Stimulated activated CD4-positive, alpha-beta T cell treated with anti-CD3 and anti-CD28 coated beads, Interleukin-1b, Interleukin-23, amount 100 ng/mL, for 24 hours (primary cell): Measurements from ENCODE around the gene KLK12.

Source experiments
- DNase-seq, 4 experiments: peaks; one replicate each; pipeline ENCODE4 v3.0.0-alpha.2; 2020; ENCODE audit warnings: low read depth in 4 of 4, low spot score in 1 of 4

Gene KLK12, protein sequence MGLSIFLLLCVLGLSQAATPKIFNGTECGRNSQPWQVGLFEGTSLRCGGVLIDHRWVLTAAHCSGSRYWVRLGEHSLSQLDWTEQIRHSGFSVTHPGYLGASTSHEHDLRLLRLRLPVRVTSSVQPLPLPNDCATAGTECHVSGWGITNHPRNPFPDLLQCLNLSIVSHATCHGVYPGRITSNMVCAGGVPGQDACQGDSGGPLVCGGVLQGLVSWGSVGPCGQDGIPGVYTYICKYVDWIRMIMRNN

DNA sequence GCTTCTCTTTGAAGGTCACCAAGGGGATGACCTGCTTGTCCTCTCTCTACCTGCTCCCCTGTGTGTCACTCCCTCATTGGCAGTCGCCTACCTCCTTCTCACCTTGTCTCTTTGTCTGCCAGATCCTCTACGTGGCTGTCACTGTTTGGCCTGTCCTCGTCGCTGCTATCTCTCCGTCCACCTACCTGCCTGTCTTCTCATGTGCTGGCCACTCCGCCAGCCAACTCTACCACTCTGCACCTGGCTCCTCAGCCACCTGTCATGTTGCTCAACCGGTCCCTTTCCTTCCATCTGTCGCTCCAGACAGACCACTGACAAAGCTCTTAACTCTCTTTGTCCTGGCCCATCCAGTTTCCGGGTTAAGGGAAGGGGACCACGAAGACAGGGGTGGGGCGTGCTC, at the start of gene KLK12:
KLK12 (minus strand) TSS at position 299 of the 400 bp plus-strand sequence. CDS start 381 bp downstream, outside the sequence.
- no peak for DNase-seq

DNA sequence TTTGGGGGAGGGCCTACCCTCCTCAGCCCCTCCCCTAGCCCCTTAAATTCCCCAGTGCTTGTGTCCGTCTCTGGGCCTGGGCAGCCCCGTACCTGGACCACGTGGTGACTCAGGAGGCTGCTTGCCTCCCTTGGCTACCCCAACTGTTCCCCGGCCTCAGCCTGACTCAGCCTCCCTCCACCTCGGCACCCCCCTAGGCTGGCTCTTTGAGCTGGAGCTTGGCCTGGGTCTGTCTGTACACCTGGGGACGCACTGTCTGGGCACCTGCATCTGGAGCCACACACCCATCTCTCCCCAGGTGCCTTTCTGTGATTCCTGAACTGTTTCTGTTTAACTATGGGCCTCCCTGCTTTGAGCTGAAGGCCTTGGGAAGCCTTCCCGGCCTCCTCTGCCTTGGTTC, 49.7 kb upstream of the KLK12 start:
- DNase-seq = no peak

DNA sequence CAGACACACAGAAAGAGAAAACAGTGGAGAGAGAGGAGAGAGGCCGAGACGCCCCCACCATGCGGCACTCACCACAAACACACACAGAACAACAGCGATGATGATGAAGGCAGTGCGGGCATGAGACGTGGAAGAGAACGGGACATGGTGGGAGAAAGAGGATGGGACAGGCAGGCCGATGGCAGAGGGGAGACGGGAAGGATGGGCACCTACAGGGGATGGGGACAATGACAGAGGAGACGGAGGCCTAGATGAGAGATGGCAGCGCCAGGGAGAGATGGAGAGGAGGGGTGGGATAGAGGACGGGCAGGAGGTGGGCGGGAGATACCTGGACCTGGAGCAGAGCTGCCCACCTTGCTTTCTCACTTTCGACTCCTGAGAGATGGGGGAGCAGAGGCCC, 49.0 kb upstream of the KLK12 start:
- no peak for DNase-seq

DNA sequence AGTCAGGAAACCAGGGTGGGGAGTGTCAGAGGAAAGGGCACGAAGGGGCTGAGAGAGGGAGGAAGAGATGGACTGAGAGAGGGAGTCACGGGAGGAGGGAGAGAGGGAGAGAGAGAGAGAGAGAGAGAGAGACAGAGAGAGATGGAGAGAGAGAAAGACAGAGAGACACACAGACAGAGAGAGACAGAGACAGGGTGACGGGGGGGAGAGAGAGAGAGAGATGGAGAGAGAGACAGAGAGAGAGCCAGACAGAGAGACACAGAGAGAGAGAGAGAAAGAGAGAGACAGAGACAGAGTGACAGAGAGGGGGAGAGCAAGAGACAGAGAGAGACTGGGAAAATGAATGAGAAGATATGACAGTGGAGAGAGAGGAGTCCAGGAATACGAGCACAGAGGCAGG, 48.4 kb upstream of the KLK12 start:
- DNase-seq = no peak

DNA sequence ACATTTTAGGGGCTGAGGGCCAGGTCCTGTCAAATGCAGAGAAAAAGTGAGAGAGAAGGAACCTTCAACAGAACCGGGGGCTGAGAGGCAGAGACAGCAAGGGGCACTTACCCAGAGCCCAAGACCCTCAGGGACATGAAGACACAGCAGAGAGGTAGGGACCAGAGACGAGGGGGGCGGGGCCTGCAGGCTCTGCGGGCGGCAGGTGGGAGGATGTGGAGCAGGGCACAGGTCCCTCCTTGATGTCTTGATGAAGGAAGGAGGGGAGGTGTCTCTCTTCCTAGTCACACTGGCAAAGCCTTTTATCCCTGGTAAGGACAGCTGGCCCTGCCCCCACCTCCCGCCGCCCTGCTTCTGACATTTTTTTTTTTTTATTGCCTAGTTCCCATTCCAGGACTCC, 47.8 kb upstream of the KLK12 start, which contains the start of gene KLK14:
KLK14 (minus strand) TSS at position 277 of the 400 bp plus-strand sequence; CDS start at position 4, 273 bp downstream.
- DNase-seq = no peak

DNA sequence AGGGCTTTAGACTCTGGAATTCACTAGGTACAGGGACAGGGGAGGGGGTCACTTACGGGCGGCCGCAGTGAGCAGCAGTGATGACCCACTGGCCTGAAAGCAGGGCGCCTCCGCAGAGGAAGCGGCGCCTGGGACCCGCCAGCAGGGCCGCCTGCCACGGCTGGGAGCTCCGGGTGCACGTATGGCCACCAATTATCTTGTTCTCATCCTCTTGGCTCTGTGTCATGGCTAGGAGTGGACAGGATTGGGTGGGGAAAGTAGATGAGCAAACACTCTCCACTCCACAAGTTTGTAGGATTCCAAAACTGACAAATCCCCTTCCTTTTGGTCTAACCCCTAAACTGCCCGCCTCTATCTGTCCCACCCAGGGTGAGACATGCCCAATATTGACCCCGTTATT, 46.7 kb upstream of the KLK12 start:
- DNase-seq = no peak

DNA sequence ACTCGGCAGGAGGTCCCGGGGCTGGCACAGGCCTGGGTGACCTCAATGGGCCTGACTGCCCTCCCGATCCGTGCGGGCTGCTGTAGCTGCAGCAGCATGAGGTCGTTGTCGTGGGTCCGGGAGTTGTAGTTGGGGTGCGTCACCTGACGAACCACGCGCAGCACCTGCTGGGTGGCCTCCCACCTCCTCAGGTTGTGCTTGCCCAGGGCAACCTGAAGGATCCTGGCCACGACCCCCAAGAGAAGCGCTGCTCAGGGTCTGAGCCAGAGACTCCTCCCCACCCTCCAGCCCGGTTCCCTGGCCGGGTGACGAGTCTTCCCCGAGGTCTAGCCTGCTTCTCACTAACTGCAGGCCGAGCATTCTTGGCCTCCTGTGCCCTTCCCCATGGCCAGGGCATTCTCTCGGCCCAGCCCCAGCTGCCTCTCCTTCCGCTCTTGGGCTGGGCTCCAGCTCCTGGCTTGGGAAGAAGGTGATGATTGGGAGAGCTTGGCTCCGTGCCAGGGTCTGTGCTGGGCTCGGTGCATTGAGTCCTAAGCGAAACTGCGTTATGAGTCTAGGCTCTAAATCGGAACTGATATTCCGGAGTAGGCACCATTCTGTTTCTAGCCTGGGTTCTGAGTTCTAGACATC, 44.8 kb upstream of the KLK12 start:
- no peak for DNase-seq

DNA sequence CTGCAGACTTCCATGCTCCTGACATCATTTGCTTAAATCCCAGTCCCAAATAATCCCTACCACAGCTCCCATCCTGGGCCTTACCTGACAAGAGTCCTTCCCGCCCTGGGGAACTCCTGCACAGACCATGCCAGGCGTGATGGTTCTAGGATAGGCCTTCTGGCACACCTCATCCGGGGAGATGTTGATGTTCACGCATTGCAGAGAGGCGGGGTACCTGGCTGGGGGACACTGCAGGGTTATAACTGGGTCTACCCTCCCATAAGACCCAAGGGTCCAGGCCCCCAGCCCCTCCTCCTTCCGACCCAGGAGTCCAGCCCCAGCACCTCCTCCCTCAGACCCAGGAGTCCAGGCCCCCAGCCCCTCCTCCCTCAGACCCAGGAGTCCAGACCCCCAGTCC, 43.9 kb upstream of the KLK12 start:
- no peak for DNase-seq

DNA sequence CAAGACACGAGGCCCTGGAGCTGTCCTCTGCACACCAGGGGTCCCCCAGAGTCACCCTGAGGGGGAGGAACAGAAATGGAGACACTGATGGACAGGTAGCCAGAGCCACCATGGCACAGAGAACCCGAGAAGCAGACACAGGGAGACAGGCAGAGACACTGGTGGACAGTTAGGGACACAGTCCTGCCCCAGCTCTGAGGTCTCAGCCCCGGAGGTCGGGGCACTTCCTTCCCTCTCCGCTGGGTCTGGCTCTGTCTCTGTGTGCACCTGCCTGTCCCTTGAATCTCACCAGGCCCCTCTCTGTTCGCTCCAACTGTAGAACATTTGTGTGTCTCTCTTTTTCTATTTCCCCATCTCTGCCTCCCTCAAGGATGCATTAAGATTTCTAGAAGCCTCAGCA, 43.3 kb upstream of the KLK12 start:
- DNase-seq = no peak

DNA sequence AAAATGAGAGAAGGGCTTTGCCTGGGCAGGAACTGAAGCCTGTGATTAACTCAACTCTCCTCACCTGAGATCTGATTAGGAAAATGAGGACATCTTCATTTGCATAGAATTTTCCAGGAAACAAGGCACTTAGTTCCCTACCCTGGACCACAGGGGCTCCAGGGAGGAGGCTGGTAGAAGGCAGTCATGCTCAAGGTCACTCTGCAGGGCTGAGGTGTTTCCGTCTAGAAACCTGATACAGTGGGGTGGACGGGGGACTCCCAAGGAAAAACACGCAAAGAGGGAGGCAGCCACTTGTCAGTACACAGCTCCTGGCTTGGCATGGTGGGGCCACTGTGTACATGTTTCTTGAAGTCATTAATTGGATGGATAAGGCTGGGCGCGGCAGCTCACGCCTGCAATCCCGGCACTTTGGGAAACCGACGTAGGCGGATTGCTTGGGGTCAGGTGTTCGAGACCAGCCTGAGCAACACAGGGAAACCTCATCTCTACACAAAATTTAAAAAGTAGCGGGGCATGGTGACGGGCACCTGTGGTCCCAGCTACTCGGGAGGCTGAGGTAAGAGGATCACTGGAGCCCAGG, 41.9 kb upstream of the KLK12 start:
- no peak for DNase-seq

DNA sequence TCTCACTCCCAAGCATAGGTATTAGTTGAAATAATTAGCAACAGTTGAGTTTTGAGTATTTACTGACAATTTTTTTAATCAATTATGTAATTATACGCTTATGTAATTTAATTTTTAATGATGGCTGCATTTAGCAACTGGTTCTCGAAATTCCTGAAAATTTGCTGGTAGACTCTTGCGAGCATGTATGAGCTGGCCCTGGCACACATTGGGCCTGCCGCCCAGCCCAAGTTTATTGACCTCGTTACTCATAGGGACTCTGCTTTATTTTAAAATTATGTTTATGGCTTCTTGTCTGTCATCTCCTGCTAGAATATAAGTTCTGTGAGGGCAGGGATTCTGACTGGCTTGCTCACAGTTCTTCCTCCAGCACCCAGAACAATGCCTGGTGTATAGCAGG, 41.2 kb upstream of the KLK12 start:
- DNase-seq = no peak

DNA sequence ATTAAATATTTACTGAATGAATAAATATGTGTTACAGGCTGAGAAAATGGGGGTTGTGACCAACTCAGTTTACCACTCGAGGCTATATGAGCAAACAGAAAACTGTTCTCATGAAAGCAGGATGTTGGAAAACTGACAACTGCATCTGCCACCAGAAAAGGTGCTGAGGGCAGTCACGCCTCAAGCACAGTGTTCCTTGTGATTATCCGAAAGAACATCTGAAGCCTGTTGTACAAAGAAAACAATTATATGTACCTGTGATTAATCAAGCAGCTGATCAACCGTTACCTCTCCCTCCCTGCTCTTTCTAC, 36.2 kb upstream of the KLK12 start:
- no peak for DNase-seq

DNA sequence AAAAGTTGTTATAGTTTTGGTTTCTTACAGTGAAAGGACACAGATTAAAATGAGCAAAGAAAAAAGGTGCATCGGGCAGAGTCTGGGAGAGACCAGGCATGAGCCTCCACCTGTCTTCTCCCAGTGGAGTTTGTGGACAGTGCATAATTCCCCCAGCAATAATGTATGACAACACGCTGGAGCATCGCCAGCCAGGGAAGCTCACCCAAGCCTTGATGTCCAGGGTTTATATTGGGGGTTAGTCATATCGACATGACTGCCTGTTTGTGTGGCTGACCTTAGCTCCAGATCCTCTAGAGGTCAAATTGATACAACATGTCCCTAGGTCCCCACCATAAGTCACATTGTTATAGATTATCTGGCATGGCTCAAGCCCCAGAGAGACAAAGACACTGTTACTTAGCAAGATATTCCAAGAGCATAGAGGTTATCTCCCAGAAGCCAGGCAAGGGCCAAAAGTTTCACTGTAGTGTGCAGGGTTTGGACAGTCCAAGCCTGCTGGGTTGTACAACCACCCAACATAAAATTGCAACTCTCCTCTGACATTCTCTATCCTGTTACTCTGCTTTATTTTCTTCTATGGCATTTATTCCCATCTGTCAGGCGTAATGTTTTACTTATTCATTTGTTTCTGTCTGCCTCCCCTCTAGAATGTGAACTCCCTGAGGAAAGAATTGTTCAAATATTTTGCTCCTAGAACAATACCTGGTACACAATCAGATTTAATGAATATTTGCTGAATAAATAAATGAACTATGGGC, 35.7 kb upstream of the KLK12 start:
- no peak for DNase-seq

DNA sequence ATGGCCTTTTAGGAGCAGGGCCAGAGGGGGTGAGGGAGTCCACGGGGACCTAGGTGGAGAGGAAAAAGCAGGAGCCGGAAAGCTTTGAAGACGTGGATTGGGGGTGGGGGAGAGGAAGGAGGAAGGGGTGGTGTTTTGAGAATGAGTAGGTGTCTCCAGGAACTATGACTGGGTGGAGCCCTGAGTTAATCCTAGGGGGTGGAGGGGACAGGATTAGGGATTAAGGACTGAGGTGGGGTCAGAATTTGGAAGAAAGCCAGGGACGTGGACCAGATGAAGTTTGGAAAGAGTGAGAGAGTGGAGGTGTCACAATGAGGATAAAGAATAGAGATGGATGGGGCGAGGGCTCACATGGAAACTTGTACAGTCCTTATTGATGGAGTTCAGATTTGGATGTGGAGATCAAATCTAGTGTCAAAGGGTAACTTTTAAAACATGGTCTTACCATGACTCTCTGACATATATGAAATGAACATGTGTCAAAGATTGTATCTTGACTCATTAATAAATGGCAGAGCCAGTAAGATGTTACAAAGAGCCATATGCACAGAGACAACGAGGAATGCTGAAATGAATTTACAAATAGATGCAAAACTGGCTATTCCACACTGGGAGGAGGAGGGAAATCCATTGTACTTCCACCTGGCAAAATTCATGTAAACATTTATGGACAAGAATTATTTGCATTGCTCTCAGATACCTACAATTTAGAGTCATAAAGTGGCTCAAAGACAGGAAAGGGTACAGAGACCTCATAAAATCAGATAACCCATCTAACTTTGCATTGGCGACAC, 31.8 kb upstream of the KLK12 start:
- no peak for DNase-seq

DNA sequence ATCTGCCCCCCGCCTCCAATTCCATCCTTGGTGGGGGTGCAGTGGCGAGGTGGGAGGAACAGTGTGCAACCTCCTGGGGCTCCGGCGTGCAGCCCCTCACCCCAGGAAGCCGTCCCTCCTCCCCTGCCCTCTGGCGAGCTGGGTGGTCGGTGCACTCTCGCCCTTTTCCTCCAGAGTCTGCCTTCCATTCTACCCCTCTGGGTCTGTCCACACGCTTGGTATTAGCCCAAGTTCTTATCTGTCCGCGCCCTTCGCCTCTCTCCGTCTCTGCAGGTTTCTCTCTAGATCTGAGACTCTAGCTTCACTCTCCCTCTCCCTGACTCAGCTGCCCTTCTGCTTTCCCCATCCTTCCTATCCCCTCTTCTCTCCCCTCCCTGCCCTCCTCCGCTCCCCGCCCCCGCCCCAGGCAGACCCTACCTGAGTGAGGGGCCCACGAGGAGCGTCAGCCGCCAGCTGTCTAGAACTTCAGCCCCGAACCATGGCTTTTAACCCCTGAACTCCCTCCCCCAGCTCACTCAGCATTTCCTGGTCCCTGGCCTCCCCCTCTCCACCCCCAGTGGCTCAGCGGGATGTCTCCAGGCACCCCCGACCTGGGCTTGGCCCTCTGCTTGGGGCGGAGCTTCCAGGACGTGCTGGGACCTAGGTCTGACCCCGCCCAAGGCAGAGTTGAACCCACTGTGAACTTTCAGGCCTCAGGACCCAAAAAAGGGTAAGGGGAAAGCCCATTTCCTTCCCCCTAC, 30.6 kb upstream of the KLK12 start:
- no peak for DNase-seq

DNA sequence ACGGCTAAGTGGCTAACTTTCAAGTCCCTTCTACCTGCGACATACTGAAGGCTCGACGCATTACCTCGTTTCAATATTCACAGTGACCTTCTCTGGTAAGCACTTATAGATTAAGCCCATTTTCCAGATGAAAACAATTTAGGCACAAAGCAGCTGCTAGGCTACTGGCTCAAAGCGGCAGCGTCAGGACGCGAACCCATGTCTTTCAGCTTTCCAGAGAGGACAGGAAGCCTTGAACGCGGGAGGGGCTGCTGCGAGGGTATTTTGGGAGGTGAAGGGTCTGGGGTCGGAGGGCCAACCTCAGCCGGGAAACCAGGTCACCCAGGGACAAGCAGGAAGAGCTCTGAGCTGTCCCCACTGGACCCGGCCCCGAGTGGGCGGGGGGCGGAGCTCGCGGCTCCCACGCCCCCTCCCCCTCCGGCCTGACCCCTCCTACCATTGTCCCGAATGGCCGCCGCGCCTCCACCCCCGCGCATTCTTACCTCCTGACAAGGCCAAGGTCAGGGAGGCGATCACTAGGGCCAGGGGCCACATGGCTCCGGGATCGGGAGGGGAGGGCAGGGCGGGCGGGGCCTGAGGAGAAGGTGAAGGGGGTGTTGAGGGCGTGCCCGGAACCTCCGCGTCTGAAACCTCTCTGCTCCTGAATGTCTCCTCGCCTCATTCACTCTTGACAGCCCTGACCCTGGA, 29.9 kb upstream of the KLK12 start, which contains the start of gene KLK13:
KLK13 (minus strand) TSS at position 559 of the 687 bp plus-strand sequence; CDS start at position 534, 25 bp downstream.
- DNase-seq = no peak

DNA sequence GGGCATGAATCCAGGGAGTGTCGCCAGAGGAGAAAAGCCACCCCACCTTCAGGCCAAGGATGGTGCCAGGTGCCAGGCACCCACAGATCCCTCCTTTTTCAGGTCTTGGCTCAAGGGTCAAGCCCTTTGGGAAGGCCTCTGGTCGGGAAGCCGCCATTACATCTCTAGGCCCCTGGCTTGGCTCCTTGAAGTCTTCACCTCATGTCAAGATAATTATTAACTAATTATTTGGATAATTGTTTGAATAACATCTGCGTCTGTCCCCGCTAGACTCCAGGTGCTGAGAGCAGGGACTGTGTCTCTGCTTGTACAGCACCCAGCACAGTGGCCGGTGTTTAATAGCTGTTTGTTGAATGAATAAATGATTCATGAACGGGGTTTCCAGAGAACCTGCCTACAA, 28.9 kb upstream of the KLK12 start:
- DNase-seq = no peak

DNA sequence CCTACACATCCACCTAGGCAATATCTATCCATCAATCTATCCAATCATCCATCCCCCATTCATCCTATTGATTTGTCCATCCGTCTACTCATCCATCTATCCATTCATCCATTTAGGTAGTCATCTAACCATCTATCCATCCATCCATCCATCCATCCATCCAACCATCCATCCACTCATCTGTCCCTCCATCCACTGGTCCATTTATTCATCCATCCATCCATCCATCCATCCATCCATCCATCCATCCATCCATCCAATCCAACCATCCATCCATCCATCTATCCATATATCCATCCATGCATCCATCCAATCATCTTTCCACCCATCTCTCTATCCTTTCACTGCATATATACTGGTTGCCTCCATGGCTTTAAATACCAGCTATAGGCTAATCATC, 26.2 kb upstream of the KLK12 start:
- DNase-seq = no peak

DNA sequence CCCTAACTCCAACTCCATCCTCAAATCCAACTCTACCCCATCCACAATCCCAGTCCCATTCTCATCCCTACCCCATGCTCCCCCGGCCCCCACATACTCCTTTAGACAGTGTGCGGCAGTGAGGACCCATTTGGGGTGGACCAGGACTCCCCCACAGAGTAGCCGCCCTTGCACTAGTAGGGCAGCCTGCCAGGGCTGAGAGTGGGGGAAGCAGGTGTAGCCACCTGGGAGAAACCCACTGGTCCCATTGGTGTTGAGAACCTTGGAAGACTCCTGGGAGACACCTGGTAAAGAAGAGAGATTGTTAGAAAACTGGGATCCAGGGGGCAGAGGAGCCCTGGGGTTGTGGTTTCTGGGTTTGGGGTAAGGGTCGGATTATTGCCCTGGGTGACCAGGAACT, 25.5 kb upstream of the KLK12 start:
- DNase-seq = no peak

DNA sequence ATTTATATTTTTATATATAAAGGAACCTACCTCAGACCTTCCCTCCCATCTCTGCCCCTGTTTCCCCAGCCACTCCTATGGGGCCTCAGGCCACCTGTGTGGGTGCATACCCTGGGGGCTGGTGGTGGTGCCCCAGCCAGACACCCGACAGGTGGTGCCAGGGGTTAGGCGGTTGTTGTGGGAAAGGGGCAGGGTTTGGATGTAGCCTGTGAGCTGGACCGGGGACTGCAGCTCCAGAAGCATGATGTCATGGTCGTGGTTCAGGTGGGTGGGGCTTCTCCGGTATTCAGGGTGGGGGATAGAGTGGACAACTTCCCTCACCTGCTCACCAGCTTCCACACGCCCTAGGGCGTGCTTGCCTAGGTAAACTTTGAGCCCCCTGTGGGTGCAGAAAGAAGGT, 24.9 kb upstream of the KLK12 start:
- no peak for DNase-seq
